DND-41 (cell line): ENCODE results near the gene MTARC1.

ENCODE experiments used
- ATAC-seq: fragments of 200-7000 bp; cut with Tn5 transposase; 3 replicates; pipeline ENCODE4 v1.9.1; 2021; ENCODE audit warnings: low read depth; ENCODE audit not compliant: insufficient read depth
- DNase-seq: peaks from one replicate; pipeline ENCODE4 v3.0.0-alpha.2; 2020
- H2AFZ ChIP-seq: 2 replicates; pipeline ENCODE4 v1.6.0; 2012; ENCODE audit warnings: low read depth, low read length
- H3K27ac ChIP-seq: 2 replicates; pipeline ENCODE4 v1.5.1; 2012; ENCODE audit warnings: low read length, inconsistent platforms
- H3K27me3 ChIP-seq: fragments of 200-600 bp; sonication (generic); 2 replicates; pipeline ENCODE4 v1.6.0; 2012; ENCODE audit warnings: low read length, mild to moderate bottlenecking, inconsistent platforms; ENCODE audit not compliant: insufficient read depth, poor library complexity
- H3K36me3 ChIP-seq: 2 replicates; pipeline ENCODE4 v1.5.1; 2012; ENCODE audit warnings: low read length, inconsistent platforms; ENCODE audit not compliant: insufficient read depth
- H3K4me1 ChIP-seq: 2 replicates; pipeline ENCODE4 v1.5.1; 2012; ENCODE audit warnings: mild to moderate bottlenecking, low read length; ENCODE audit not compliant: insufficient read depth
- H3K4me2 ChIP-seq: 2 replicates; pipeline ENCODE4 v1.6.0; 2012; ENCODE audit warnings: mild to moderate bottlenecking, moderate library complexity, low read length, inconsistent platforms; ENCODE audit not compliant: insufficient read depth
- H3K4me3 ChIP-seq, 2 experiments: fragments of 200-600 bp in 1 of 2; shearing (Covaris generic) in 1 of 2; 2 replicates each; pipeline ENCODE4 v1.5.1; 2012 to 2016; ENCODE audit warnings: inconsistent platforms in 2 of 2, low read length in 2 of 2, mild to moderate bottlenecking in 2 of 2, low read depth in 1 of 2, moderate library complexity in 1 of 2
- H3K79me2 ChIP-seq: 2 replicates; pipeline ENCODE4 v1.6.0; 2012; ENCODE audit warnings: low read length, inconsistent platforms; ENCODE audit not compliant: insufficient read depth
- H3K9ac ChIP-seq: 2 replicates; pipeline ENCODE4 v1.6.0; 2012; ENCODE audit warnings: low read depth, mild to moderate bottlenecking, inconsistent platforms, low read length, moderate library complexity
- H3K9me3 ChIP-seq: 2 replicates; pipeline ENCODE4 v1.5.1; 2012; ENCODE audit warnings: low read length, moderate library complexity, mild to moderate bottlenecking, inconsistent platforms; ENCODE audit not compliant: insufficient read depth, severe bottlenecking
- H4K20me1 ChIP-seq: 2 replicates; pipeline ENCODE4 v1.6.0; 2012; ENCODE audit warnings: low read length; ENCODE audit not compliant: insufficient read depth
- CTCF ChIP-seq: IDR thresholded peaks from 2 replicates; pipeline ENCODE4 v1.5.1; 2012; ENCODE audit warnings: borderline replicate concordance, low read length, moderate library complexity, mild to moderate bottlenecking; ENCODE audit not compliant: poor library complexity, severe bottlenecking; ENCODE audit errors: extremely low read depth
- EZH2 ChIP-seq: IDR thresholded peaks from 3 replicates; pipeline ENCODE4 v1.6.1; 2012; ENCODE audit warnings: borderline replicate concordance, low read depth, mild to moderate bottlenecking, moderate library complexity, low read length, inconsistent platforms; ENCODE audit not compliant: severe bottlenecking

MTARC1 gene

GRCh38 chr1:220818421-220819173 is 31.9 kb downstream of the MTARC1 start:
- no peak for ATAC-seq
- H3K4me3 ChIP-seq, result no peak overlapping the region
- H3K4me2 ChIP-seq, result no peak overlapping the region

GRCh38 chr1:220819467-220820026 is 32.8 kb downstream of the MTARC1 start:
- DNase-seq (no peak), ATAC-seq (no peak)
- Histone ChIP-seq H3K27ac (no peak overlapping the region), H2AFZ (no peak overlapping the region), H3K36me3 (no peaks in the 10 kb centered on the region), H3K27me3 (no peaks in the 10 kb centered on the region), H3K4me1 (no peaks in the 10 kb centered on the region), H3K79me2 (no peaks in the 10 kb centered on the region), H3K9ac (no peak overlapping the region), H4K20me1 (no peaks in the 10 kb centered on the region), H3K4me3 (no peak overlapping the region), H3K4me2 (no peak overlapping the region), H3K9me3 (no peaks in the 10 kb centered on the region)
- no peak for TF ChIP-seq EZH2
- TF ChIP-seq CTCF, result no peak

More at GRCh38 chr1:220818421-220819173, 31.9 kb downstream of the MTARC1 start:
- Histone ChIP-seq H3K27me3 (no peaks in the 10 kb centered on the region), H3K9me3 (no peaks in the 10 kb centered on the region), H3K79me2 (no peaks in the 10 kb centered on the region), H3K4me1 (no peaks in the 10 kb centered on the region), H3K36me3 (no peaks in the 10 kb centered on the region), H2AFZ (no peak overlapping the region), H4K20me1 (no peaks in the 10 kb centered on the region), H3K9ac (no peak overlapping the region), H3K27ac (no peak overlapping the region)
- TF ChIP-seq CTCF (no peak), EZH2 (no peak)
- DNase-seq, result no peak

GRCh38 chr1:220824031-220824989 is 37.6 kb downstream of the MTARC1 start:
- H3K79me2 ChIP-seq, result no peaks in the 10 kb centered on the region
- no peaks in the 10 kb centered on the region for H3K4me1 ChIP-seq
- H3K4me3 ChIP-seq, result no peak overlapping the region
- H4K20me1 ChIP-seq, result no peaks in the 10 kb centered on the region
- H3K36me3 ChIP-seq, result no peaks in the 10 kb centered on the region
- no peak overlapping the region for H3K4me2 ChIP-seq
- TF ChIP-seq EZH2, result no peak
- no peak for TF ChIP-seq CTCF
- H3K27me3 ChIP-seq, result no peaks in the 10 kb centered on the region
- no peaks in the 10 kb centered on the region for H3K9me3 ChIP-seq
- H3K9ac ChIP-seq, result no peak overlapping the region
- no peak for DNase-seq
- H3K27ac ChIP-seq, result no peak overlapping the region
- H2AFZ ChIP-seq, result no peak overlapping the region
- no peak for ATAC-seq
